ENCODE data around the gene TADA2B.

DNA sequence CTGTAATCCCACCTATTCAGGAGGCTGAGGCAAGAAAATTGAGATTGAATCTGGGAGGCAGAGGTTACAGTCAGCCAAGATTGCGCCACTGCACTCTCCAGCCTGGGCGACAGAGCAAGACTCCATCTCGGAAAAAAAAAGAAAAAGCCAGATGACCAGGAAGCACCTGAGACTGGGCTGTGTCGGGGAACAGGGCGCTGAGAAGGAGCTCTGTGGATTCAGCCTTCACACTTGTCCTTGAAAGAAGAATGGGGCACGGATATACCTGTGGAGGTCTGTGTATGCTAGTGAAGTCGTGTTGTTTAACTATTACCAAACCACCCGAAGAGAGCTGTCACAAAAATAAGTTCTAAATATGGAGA lies 39.3 kb upstream of the TADA2B start:
- no peak for TF ChIP-seq FOS (IDR thresholded peaks at IDR 0.05; ENCODE audit: low read depth, low read length)
- TF ChIP-seq, protein P1, sequence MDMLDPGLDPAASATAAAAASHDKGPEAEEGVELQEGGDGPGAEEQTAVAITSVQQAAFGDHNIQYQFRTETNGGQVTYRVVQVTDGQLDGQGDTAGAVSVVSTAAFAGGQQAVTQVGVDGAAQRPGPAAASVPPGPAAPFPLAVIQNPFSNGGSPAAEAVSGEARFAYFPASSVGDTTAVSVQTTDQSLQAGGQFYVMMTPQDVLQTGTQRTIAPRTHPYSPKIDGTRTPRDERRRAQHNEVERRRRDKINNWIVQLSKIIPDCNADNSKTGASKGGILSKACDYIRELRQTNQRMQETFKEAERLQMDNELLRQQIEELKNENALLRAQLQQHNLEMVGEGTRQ (IDR thresholded peaks at IDR 0.05; ENCODE audit: low read depth, low read length) = no peak
- no peak for TF ChIP-seq SMC3 (IDR thresholded peaks at IDR 0.05; ENCODE audit: low read depth, low read length)
- TF ChIP-seq, protein P2, sequence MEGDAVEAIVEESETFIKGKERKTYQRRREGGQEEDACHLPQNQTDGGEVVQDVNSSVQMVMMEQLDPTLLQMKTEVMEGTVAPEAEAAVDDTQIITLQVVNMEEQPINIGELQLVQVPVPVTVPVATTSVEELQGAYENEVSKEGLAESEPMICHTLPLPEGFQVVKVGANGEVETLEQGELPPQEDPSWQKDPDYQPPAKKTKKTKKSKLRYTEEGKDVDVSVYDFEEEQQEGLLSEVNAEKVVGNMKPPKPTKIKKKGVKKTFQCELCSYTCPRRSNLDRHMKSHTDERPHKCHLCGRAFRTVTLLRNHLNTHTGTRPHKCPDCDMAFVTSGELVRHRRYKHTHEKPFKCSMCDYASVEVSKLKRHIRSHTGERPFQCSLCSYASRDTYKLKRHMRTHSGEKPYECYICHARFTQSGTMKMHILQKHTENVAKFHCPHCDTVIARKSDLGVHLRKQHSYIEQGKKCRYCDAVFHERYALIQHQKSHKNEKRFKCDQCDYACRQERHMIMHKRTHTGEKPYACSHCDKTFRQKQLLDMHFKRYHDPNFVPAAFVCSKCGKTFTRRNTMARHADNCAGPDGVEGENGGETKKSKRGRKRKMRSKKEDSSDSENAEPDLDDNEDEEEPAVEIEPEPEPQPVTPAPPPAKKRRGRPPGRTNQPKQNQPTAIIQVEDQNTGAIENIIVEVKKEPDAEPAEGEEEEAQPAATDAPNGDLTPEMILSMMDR (conservative IDR thresholded peaks at IDR 0.05; ENCODE audit: low read depth, low read length) = no peak
- no peak for TF ChIP-seq POLR2A (IDR thresholded peaks at IDR 0.05; ENCODE audit: low read depth, low read length)
- TF ChIP-seq CEBPB (IDR thresholded peaks at IDR 0.05; ENCODE audit: low read depth, low read length) = no peak
- TF ChIP-seq RAD21 (IDR thresholded peaks at IDR 0.05; ENCODE audit: low read length) = no peak
- TF ChIP-seq MAZ (IDR thresholded peaks at IDR 0.05; ENCODE audit: borderline replicate concordance, low read depth, low read length) = no peak
- no peak for TF ChIP-seq MAFK (IDR thresholded peaks at IDR 0.05; ENCODE audit: low read depth, low read length)
- TF ChIP-seq RFX5 (IDR thresholded peaks at IDR 0.05; ENCODE audit: low read depth, low read length) = no peak
- TF ChIP-seq NFE2L2 (IDR thresholded peaks at IDR 0.05; ENCODE audit: low read depth, low read length) = no peak

Data from IMR-90 (cell line).